ENCODE measurements around the gene PNPLA8.

Gene PNPLA8

GRCh38 chr7:108525985-108526767, at the start of gene PNPLA8:
Gene PNPLA8 (minus strand): TSS chr7:108526135. CDS start chr7:108515491, 10,644 bp downstream.
- Histone ChIP-seq H3K36me3 (ENCODE audit: control insufficient read depth in 1 of 2, insufficient read depth in 2 of 2, low read length in 2 of 2) (peaks cover 0 to 5% of the 10 kb centered on the region in 2 donors), H3K27ac (ENCODE audit: low read length) (peak within 1 kb of the TSS; percentile 100), H3K4me3 (ENCODE audit: low read depth in 1 of 2, low read length in 2 of 2) (peak within 1 kb of the TSS; percentile 67 to 97), H3K4me1 (ENCODE audit: control insufficient read depth in 1 of 2, insufficient read depth in 2 of 2, low read length in 2 of 2) (peaks cover 0 to 25% of the 10 kb centered on the region in 2 donors), H3K9me3 (ENCODE audit: control insufficient read depth in 1 of 2, low read length in 2 of 2) (no peaks in the 10 kb centered on the region), H3K27me3 (ENCODE audit: low read depth, low read length) (no peaks in the 10 kb centered on the region)

GRCh38 chr7:108575156-108575555, 49.2 kb upstream of the PNPLA8 start:
- no peak overlapping the region for H3K27ac ChIP-seq (ENCODE audit: low read length)
- H3K4me1 ChIP-seq (ENCODE audit: control insufficient read depth in 1 of 2, insufficient read depth in 2 of 2, low read length in 2 of 2): peaks cover 0 to 9% of the 10 kb centered on the region in 2 donors
- peaks cover 0 to 5% of the 10 kb centered on the region in 2 donors for H3K9me3 ChIP-seq (ENCODE audit: control insufficient read depth in 1 of 2, low read length in 2 of 2)
- peaks cover 15 to 26% of the 10 kb centered on the region in 2 donors for H3K36me3 ChIP-seq (ENCODE audit: control insufficient read depth in 1 of 2, insufficient read depth in 2 of 2, low read length in 2 of 2)
- no peak overlapping the region for H3K4me3 ChIP-seq (ENCODE audit: low read depth in 1 of 2, low read length in 2 of 2)
- H3K27me3 ChIP-seq (ENCODE audit: low read depth, low read length): no peaks in the 10 kb centered on the region

GRCh38 chr7:108572480-108572879, 46.5 kb upstream of the PNPLA8 start:
- H3K36me3 ChIP-seq (ENCODE audit: control insufficient read depth in 1 of 2, insufficient read depth in 2 of 2, low read length in 2 of 2): peaks cover 15 to 20% of the 10 kb centered on the region in 2 donors

GRCh38 chr7:108570146-108570755, 44.3 kb upstream of the PNPLA8 start:
- Histone ChIP-seq H3K27me3 (ENCODE audit: low read depth, low read length) (no peaks in the 10 kb centered on the region), H3K27ac (ENCODE audit: low read length) (peak overlapping the region; percentile 98), H3K4me3 (ENCODE audit: low read depth in 1 of 2, low read length in 2 of 2) (peak overlapping the region; percentile 82 to 89), H3K9me3 (ENCODE audit: control insufficient read depth in 1 of 2, low read length in 2 of 2) (no peaks in the 10 kb centered on the region), H3K36me3 (ENCODE audit: control insufficient read depth in 1 of 2, insufficient read depth in 2 of 2, low read length in 2 of 2) (peaks cover 11 to 25% of the 10 kb centered on the region in 2 donors), H3K4me1 (ENCODE audit: control insufficient read depth in 1 of 2, insufficient read depth in 2 of 2, low read length in 2 of 2) (peaks cover 3 to 20% of the 10 kb centered on the region in 2 donors)

More at GRCh38 chr7:108572480-108572879, 46.5 kb upstream of the PNPLA8 start:
- H3K4me3 ChIP-seq (ENCODE audit: low read depth in 1 of 2, low read length in 2 of 2): no peak overlapping the region
- H3K27ac ChIP-seq (ENCODE audit: low read length): no peak overlapping the region
- H3K27me3 ChIP-seq (ENCODE audit: low read depth, low read length): no peaks in the 10 kb centered on the region
- H3K9me3 ChIP-seq (ENCODE audit: control insufficient read depth in 1 of 2, low read length in 2 of 2): no peaks in the 10 kb centered on the region
- H3K4me1 ChIP-seq (ENCODE audit: control insufficient read depth in 1 of 2, insufficient read depth in 2 of 2, low read length in 2 of 2): peaks cover 0 to 20% of the 10 kb centered on the region in 2 donors

GRCh38 chr7:108569381-108570145, 43.6 kb upstream of the PNPLA8 start, which contains the start of the genes DNAJB9 and THAP5:
Gene DNAJB9 (plus strand): TSS chr7:108569874. CDS start chr7:108571727, 1,853 bp downstream.
Gene THAP5 (minus strand): TSS chr7:108569706. CDS start chr7:108569569, 137 bp downstream.
- Histone ChIP-seq H3K27me3 (ENCODE audit: low read depth, low read length) (no peaks in the 10 kb centered on the region), H3K27ac (ENCODE audit: low read length) (peak within 1 kb of the TSS; percentile 98)

GRCh38 chr7:108568801-108569380, 43.0 kb upstream of the PNPLA8 start:
- peaks cover 11 to 31% of the 10 kb centered on the region in 2 donors for H3K36me3 ChIP-seq (ENCODE audit: control insufficient read depth in 1 of 2, insufficient read depth in 2 of 2, low read length in 2 of 2)
- H3K4me1 ChIP-seq (ENCODE audit: control insufficient read depth in 1 of 2, insufficient read depth in 2 of 2, low read length in 2 of 2): peaks cover 3 to 20% of the 10 kb centered on the region in 2 donors
- no peaks in the 10 kb centered on the region for H3K27me3 ChIP-seq (ENCODE audit: low read depth, low read length)
- no peaks in the 10 kb centered on the region for H3K9me3 ChIP-seq (ENCODE audit: control insufficient read depth in 1 of 2, low read length in 2 of 2)
- peak overlapping the region; percentile 98 for H3K27ac ChIP-seq (ENCODE audit: low read length)
- peak overlapping the region; percentile 82 to 89 for H3K4me3 ChIP-seq (ENCODE audit: low read depth in 1 of 2, low read length in 2 of 2)

More at GRCh38 chr7:108569381-108570145, 43.6 kb upstream of the PNPLA8 start, which contains the start of the genes DNAJB9 and THAP5:
- Histone ChIP-seq H3K9me3 (ENCODE audit: control insufficient read depth in 1 of 2, low read length in 2 of 2) (no peaks in the 10 kb centered on the region), H3K36me3 (ENCODE audit: control insufficient read depth in 1 of 2, insufficient read depth in 2 of 2, low read length in 2 of 2) (peaks cover 11 to 26% of the 10 kb centered on the region in 2 donors), H3K4me1 (ENCODE audit: control insufficient read depth in 1 of 2, insufficient read depth in 2 of 2, low read length in 2 of 2) (peaks cover 3 to 20% of the 10 kb centered on the region in 2 donors), H3K4me3 (ENCODE audit: low read depth in 1 of 2, low read length in 2 of 2) (peak within 1 kb of the TSS; percentile 82 to 89)

GRCh38 chr7:108565987-108566386, 40.1 kb upstream of the PNPLA8 start:
- Histone ChIP-seq H3K27me3 (ENCODE audit: low read depth, low read length) (no peaks in the 10 kb centered on the region), H3K4me3 (ENCODE audit: low read depth in 1 of 2, low read length in 2 of 2) (no peak overlapping the region), H3K9me3 (ENCODE audit: control insufficient read depth in 1 of 2, low read length in 2 of 2) (no peaks in the 10 kb centered on the region), H3K4me1 (ENCODE audit: control insufficient read depth in 1 of 2, insufficient read depth in 2 of 2, low read length in 2 of 2) (peaks cover 3 to 12% of the 10 kb centered on the region in 2 donors), H3K36me3 (ENCODE audit: control insufficient read depth in 1 of 2, insufficient read depth in 2 of 2, low read length in 2 of 2) (peaks cover 0 to 26% of the 10 kb centered on the region in 2 donors), H3K27ac (ENCODE audit: low read length) (no peak overlapping the region)

GRCh38 chr7:108561047-108561619, 35.2 kb upstream of the PNPLA8 start:
- Histone ChIP-seq H3K27ac (ENCODE audit: low read length) (no peak overlapping the region), H3K27me3 (ENCODE audit: low read depth, low read length) (no peaks in the 10 kb centered on the region), H3K9me3 (ENCODE audit: control insufficient read depth in 1 of 2, low read length in 2 of 2) (peaks cover 4 to 17% of the 10 kb centered on the region in 2 donors), H3K36me3 (ENCODE audit: control insufficient read depth in 1 of 2, insufficient read depth in 2 of 2, low read length in 2 of 2) (peaks cover 0 to 17% of the 10 kb centered on the region in 2 donors), H3K4me3 (ENCODE audit: low read depth in 1 of 2, low read length in 2 of 2) (no peak overlapping the region), H3K4me1 (ENCODE audit: control insufficient read depth in 1 of 2, insufficient read depth in 2 of 2, low read length in 2 of 2) (no peaks in the 10 kb centered on the region)

GRCh38 chr7:108559253-108559652, 33.3 kb upstream of the PNPLA8 start:
- Histone ChIP-seq H3K27ac (ENCODE audit: low read length) (no peak overlapping the region), H3K4me1 (ENCODE audit: control insufficient read depth in 1 of 2, insufficient read depth in 2 of 2, low read length in 2 of 2) (no peaks in the 10 kb centered on the region), H3K9me3 (ENCODE audit: control insufficient read depth in 1 of 2, low read length in 2 of 2) (peaks cover 4 to 17% of the 10 kb centered on the region in 2 donors), H3K36me3 (ENCODE audit: control insufficient read depth in 1 of 2, insufficient read depth in 2 of 2, low read length in 2 of 2) (peaks cover 0 to 2% of the 10 kb centered on the region in 2 donors), H3K27me3 (ENCODE audit: low read depth, low read length) (no peaks in the 10 kb centered on the region), H3K4me3 (ENCODE audit: low read depth in 1 of 2, low read length in 2 of 2) (no peak overlapping the region)

GRCh38 chr7:108557617-108558016, 31.7 kb upstream of the PNPLA8 start:
- Histone ChIP-seq H3K27ac (ENCODE audit: low read length) (no peak overlapping the region), H3K9me3 (ENCODE audit: control insufficient read depth in 1 of 2, low read length in 2 of 2) (peaks cover 4 to 17% of the 10 kb centered on the region in 2 donors), H3K36me3 (ENCODE audit: control insufficient read depth in 1 of 2, insufficient read depth in 2 of 2, low read length in 2 of 2) (no peaks in the 10 kb centered on the region), H3K4me3 (ENCODE audit: low read depth in 1 of 2, low read length in 2 of 2) (no peak overlapping the region), H3K4me1 (ENCODE audit: control insufficient read depth in 1 of 2, insufficient read depth in 2 of 2, low read length in 2 of 2) (no peaks in the 10 kb centered on the region), H3K27me3 (ENCODE audit: low read depth, low read length) (no peaks in the 10 kb centered on the region)
